Neural cell (in vitro differentiated cells): ENCODE measurements around the gene ZNF117. TPM values are rescaled to one million over a fixed set of nuclear protein-coding genes. Genes with fewer than 3 reads are reported as not detected.

Experiments used
- H2AFZ ChIP-seq: fragments of 200-600, 300-800 bp; sonication (generic), shearing (Covaris generic); 2 replicates; pipeline ENCODE4 v1.6.0; 2014; ENCODE audit warnings: low read depth, mild to moderate bottlenecking, antibody characterized with exemption, low read length, moderate library complexity
- H3F3A ChIP-seq: fragments of 200-600 bp; shearing (Covaris generic); 2 replicates; pipeline ENCODE4 v1.6.1; 2016; ENCODE audit warnings: mild to moderate bottlenecking, moderate library complexity, mixed read lengths, antibody characterized with exemption, low read length; ENCODE audit not compliant: insufficient read depth, poor library complexity, severe bottlenecking
- H3K27ac ChIP-seq: fragments of 200-600, 300-800 bp; sonication (generic), shearing (Covaris generic); 2 replicates; pipeline ENCODE4 v1.5.1; 2014; ENCODE audit warnings: mild to moderate bottlenecking, low read length, moderate library complexity
- H3K27me3 ChIP-seq: fragments of 300-800, 200-600 bp; sonication (generic), shearing (Covaris generic); 2 replicates; pipeline ENCODE4 v1.6.0; 2014; ENCODE audit warnings: mild to moderate bottlenecking, low read depth, low read length, moderate library complexity; ENCODE audit not compliant: insufficient read depth
- H3K36me3 ChIP-seq: fragments of 300-800, 200-600 bp; sonication (generic), shearing (Covaris generic); 2 replicates; pipeline ENCODE4 v1.5.1; 2014; ENCODE audit warnings: mild to moderate bottlenecking, antibody characterized with exemption, low read length, moderate library complexity; ENCODE audit not compliant: insufficient read depth
- H3K4me2 ChIP-seq: fragments of 300-800, 200-600 bp; sonication (generic), shearing (Covaris generic); 2 replicates; pipeline ENCODE4 v1.6.0; 2014; ENCODE audit warnings: mild to moderate bottlenecking, low read length
- H3K4me3 ChIP-seq: fragments of 300-800, 200-600 bp; sonication (generic), shearing (Covaris generic); 2 replicates; pipeline ENCODE4 v1.5.1; 2014; ENCODE audit warnings: mild to moderate bottlenecking, low read length, moderate library complexity
- H3K79me2 ChIP-seq: fragments of 200-600 bp; shearing (Covaris generic); replicated peaks from 2 replicates; pipeline ENCODE4 v1.6.0; 2014; ENCODE audit warnings: mild to moderate bottlenecking, low read length, moderate library complexity; ENCODE audit not compliant: insufficient read depth
- H3K9ac ChIP-seq: fragments of 300-800, 200-600 bp; sonication (generic), shearing (Covaris generic); 2 replicates; pipeline ENCODE4 v1.6.1; 2016; ENCODE audit warnings: mild to moderate bottlenecking, low read length, mixed read lengths
- H3K9me2 ChIP-seq: fragments of 200-600 bp; shearing (Covaris generic); 2 replicates; pipeline ENCODE4 v1.6.1; 2016; ENCODE audit warnings: mild to moderate bottlenecking, low read length, mixed read lengths; ENCODE audit not compliant: insufficient read depth
- H3K9me3 ChIP-seq: fragments of 200-600, 300-800 bp; sonication (generic), shearing (Covaris generic); 2 replicates; pipeline ENCODE4 v1.6.1; 2016; ENCODE audit warnings: mild to moderate bottlenecking, mixed run types, low read length, moderate library complexity, mixed read lengths
- H4K20me1 ChIP-seq: fragments of 200-600 bp; shearing (Covaris generic); 2 replicates; pipeline ENCODE4 v1.6.1; 2016; ENCODE audit warnings: mild to moderate bottlenecking, mixed run types; ENCODE audit not compliant: insufficient read depth
- EP300 ChIP-seq: fragments of 450-650 bp; conservative IDR thresholded peaks from 2 replicates; pipeline ENCODE4 v1.6.1; 2014; ENCODE audit warnings: antibody characterized with exemption, mild to moderate bottlenecking, moderate library complexity; ENCODE audit not compliant: poor library complexity, severe bottlenecking
- EZH2 ChIP-seq: fragments of 200-600, 300-800 bp; shearing (Covaris generic), sonication (generic); IDR thresholded peaks from 2 replicates; pipeline ENCODE4 v1.6.1; 2014; ENCODE audit warnings: antibody characterized with exemption, low read length, borderline replicate concordance, mild to moderate bottlenecking; ENCODE audit not compliant: insufficient read depth, poor library complexity, severe bottlenecking
- MXI1 ChIP-seq: fragments of 450-650 bp; conservative IDR thresholded peaks from 2 replicates; pipeline ENCODE4 v1.6.1; 2014; ENCODE audit warnings: antibody characterized with exemption, mild to moderate bottlenecking; ENCODE audit not compliant: poor library complexity, severe bottlenecking
- POLR2AphosphoS5 ChIP-seq: IDR thresholded peaks from 2 replicates; pipeline ENCODE4 v1.6.1; 2012
- RAD21 ChIP-seq: fragments of 450-650 bp; conservative IDR thresholded peaks from 2 replicates; pipeline ENCODE4 v1.6.1; 2014; ENCODE audit warnings: antibody characterized with exemption, mild to moderate bottlenecking, moderate library complexity
- SMC3 ChIP-seq: fragments of 450-650 bp; conservative IDR thresholded peaks from 2 replicates; pipeline ENCODE4 v1.6.1; 2014; ENCODE audit warnings: antibody characterized with exemption, mild to moderate bottlenecking, moderate library complexity; ENCODE audit not compliant: poor library complexity
- TAF1 ChIP-seq: IDR thresholded peaks from 2 replicates; pipeline ENCODE4 v1.6.1; 2012; ENCODE audit warnings: low read depth
- polyA plus RNA-seq: library from polyadenylated mRNA; depleted of rRNA; stranded (reverse); fragments of >200 nt; gene quantifications from 2 replicates; pipeline ENCODE4 v1.2.3, GENCODE V29; 2014
- TF ChIP-seq, protein P1 (sequence below): fragments of 450-650 bp; IDR thresholded peaks from 2 replicates; pipeline ENCODE4 v1.5.1; 2014; ENCODE audit warnings: antibody characterized with exemption, mild to moderate bottlenecking, moderate library complexity; ENCODE audit not compliant: poor library complexity, severe bottlenecking
- TF ChIP-seq, protein P2 (sequence below): IDR thresholded peaks from 2 replicates; pipeline ENCODE4 v1.6.1; 2012; ENCODE audit warnings: borderline replicate concordance

ZNF117 gene
- polyA plus RNA-seq, 1 donor from 2014 or later: 112 TPM

DNA sequence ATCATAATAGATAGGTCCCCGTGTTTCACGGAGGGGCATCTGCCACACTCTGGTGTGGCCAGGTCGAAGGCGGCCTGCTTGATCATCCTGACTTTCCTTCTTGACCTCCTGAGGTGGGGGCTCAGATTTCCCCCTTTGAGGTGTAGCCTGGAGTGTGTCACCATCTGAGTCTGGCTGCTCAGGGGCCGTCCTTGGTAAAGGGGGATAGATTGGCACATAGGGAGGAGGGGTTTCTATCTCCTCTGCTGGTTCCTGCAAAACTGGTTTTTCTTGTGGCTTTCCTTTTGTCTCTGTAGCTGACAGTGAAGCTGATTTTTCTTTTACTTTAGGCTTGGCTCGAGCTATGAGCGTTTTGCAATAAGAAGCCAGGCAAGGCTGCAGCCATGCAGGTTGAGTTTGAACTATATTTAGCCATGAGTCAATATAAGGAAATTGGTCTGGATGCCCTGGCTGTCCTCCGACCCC lies 7.1 kb upstream of the ZNF117 start:
- Histone ChIP-seq H3K27ac (no peak overlapping the region), H4K20me1 (no peaks in the 10 kb centered on the region), H3K9me3 (peaks cover 60% of the 10 kb centered on the region), H3K79me2 (peaks cover 31% of the 10 kb centered on the region), H2AFZ (no peak overlapping the region), H3K27me3 (no peaks in the 10 kb centered on the region), H3K9ac (no peak overlapping the region), H3K36me3 (peaks cover 15% of the 10 kb centered on the region), H3K4me3 (no peak overlapping the region), H3F3A (no peaks in the 10 kb centered on the region), H3K4me2 (no peak overlapping the region), H3K9me2 (no peaks in the 10 kb centered on the region)
- TF ChIP-seq SMC3: no peak
- TF ChIP-seq, protein P1, sequence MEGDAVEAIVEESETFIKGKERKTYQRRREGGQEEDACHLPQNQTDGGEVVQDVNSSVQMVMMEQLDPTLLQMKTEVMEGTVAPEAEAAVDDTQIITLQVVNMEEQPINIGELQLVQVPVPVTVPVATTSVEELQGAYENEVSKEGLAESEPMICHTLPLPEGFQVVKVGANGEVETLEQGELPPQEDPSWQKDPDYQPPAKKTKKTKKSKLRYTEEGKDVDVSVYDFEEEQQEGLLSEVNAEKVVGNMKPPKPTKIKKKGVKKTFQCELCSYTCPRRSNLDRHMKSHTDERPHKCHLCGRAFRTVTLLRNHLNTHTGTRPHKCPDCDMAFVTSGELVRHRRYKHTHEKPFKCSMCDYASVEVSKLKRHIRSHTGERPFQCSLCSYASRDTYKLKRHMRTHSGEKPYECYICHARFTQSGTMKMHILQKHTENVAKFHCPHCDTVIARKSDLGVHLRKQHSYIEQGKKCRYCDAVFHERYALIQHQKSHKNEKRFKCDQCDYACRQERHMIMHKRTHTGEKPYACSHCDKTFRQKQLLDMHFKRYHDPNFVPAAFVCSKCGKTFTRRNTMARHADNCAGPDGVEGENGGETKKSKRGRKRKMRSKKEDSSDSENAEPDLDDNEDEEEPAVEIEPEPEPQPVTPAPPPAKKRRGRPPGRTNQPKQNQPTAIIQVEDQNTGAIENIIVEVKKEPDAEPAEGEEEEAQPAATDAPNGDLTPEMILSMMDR: no peak
- no peak for TF ChIP-seq TAF1
- no peak for TF ChIP-seq EZH2
- TF ChIP-seq RAD21: no peak
- no peak for TF ChIP-seq EP300
- TF ChIP-seq POLR2AphosphoS5: no peak
- no peak for TF ChIP-seq MXI1
- TF ChIP-seq, protein P2, sequence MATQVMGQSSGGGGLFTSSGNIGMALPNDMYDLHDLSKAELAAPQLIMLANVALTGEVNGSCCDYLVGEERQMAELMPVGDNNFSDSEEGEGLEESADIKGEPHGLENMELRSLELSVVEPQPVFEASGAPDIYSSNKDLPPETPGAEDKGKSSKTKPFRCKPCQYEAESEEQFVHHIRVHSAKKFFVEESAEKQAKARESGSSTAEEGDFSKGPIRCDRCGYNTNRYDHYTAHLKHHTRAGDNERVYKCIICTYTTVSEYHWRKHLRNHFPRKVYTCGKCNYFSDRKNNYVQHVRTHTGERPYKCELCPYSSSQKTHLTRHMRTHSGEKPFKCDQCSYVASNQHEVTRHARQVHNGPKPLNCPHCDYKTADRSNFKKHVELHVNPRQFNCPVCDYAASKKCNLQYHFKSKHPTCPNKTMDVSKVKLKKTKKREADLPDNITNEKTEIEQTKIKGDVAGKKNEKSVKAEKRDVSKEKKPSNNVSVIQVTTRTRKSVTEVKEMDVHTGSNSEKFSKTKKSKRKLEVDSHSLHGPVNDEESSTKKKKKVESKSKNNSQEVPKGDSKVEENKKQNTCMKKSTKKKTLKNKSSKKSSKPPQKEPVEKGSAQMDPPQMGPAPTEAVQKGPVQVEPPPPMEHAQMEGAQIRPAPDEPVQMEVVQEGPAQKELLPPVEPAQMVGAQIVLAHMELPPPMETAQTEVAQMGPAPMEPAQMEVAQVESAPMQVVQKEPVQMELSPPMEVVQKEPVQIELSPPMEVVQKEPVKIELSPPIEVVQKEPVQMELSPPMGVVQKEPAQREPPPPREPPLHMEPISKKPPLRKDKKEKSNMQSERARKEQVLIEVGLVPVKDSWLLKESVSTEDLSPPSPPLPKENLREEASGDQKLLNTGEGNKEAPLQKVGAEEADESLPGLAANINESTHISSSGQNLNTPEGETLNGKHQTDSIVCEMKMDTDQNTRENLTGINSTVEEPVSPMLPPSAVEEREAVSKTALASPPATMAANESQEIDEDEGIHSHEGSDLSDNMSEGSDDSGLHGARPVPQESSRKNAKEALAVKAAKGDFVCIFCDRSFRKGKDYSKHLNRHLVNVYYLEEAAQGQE: no peak

DNA sequence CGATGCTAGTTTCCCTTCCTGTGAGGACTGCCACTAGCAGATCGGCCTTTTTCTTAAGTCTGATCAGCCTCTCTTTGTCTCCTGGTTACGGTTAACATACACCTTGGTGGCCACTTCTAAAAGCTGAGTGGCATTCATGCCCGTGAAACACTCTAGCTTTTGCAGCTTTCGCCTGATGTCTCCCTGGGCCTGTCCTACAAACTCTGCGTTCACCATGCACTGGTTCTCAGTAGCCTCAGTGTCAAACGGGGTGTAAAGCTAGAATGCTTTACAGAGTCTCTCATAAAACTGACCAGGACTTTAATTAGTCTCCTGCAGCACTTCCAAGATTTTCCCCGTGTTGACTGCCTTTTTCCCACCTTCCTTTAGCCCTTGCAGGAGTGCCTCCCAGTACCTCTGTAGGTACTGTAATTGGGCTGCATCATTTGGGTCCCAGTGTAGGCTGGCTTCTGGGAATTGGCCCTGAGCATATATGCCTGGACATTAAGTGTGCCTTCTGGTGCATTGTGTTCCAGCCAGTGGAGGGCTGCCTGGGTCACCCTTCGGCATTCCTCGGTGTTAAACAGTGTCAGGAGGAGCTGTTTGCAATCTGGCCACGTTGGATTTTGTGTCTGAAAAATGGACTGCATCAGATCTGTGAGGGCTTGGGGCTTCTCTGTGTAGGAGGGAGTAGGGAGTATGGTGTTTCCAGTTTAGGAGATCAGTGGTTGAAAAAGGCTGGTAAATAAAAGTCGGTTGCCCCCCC lies 6.5 kb upstream of the ZNF117 start:
- no peak overlapping the region for H3K27ac ChIP-seq
- H3K9ac ChIP-seq: no peak overlapping the region
- no peak overlapping the region for H3K4me2 ChIP-seq
- H3K36me3 ChIP-seq: peaks cover 21% of the 10 kb centered on the region
- no peaks in the 10 kb centered on the region for H3K9me2 ChIP-seq
- no peak overlapping the region for H3K4me3 ChIP-seq
- H3F3A ChIP-seq: no peaks in the 10 kb centered on the region
- H3K9me3 ChIP-seq: peaks cover 63% of the 10 kb centered on the region
- H3K27me3 ChIP-seq: no peaks in the 10 kb centered on the region
- H4K20me1 ChIP-seq: no peaks in the 10 kb centered on the region
- H2AFZ ChIP-seq: no peak overlapping the region
- no peak for TF ChIP-seq EZH2
- TF ChIP-seq, protein P1: no peak
- no peak for TF ChIP-seq SMC3
- TF ChIP-seq, protein P2: no peak
- no peak for TF ChIP-seq EP300
- TF ChIP-seq RAD21: no peak
- no peak for TF ChIP-seq MXI1
- no peak for TF ChIP-seq TAF1
- no peak for TF ChIP-seq POLR2AphosphoS5
- peaks cover 27% of the 10 kb centered on the region for H3K79me2 ChIP-seq
